Psoas muscle (tissue), 8 donors: Measurements from ENCODE around the gene SMG6. TPM values are rescaled to one million over a fixed set of nuclear protein-coding genes. Genes with fewer than 3 reads are reported as not detected.

Experiments used
- ATAC-seq, 4 donors: fragments of 200-7000 bp; cut with Tn5 transposase; one replicate each; pipeline ENCODE4 v1.9.1; 2020; ENCODE audit warnings: moderate library complexity in 3 of 4, mild to moderate bottlenecking in 2 of 4
- DNase-seq, 2 donors: peaks; one replicate each; pipeline ENCODE4 v3.0.0-alpha.2; 2020
- H3K27ac ChIP-seq: fragments of 200-600 bp; one replicate; pipeline ENCODE4 v1.8.0; 2022
- H3K27me3 ChIP-seq, 3 donors: fragments of 200-600 bp in 1 of 3; one replicate each; pipeline versions ENCODE4 v1.6.1 to v1.8.0; 2013 to 2022; ENCODE audit warnings: low read length in 2 of 3, mild to moderate bottlenecking in 2 of 3, moderate library complexity in 1 of 3; ENCODE audit not compliant: insufficient read depth in 3 of 3
- H3K36me3 ChIP-seq, 2 donors: fragments of 200-600 bp in 1 of 2; one replicate each; pipeline versions ENCODE4 v1.6.1 to v1.8.0; 2013 to 2022; ENCODE audit warnings: low read depth in 1 of 2, mild to moderate bottlenecking in 1 of 2, moderate library complexity in 1 of 2; ENCODE audit not compliant: insufficient read depth in 1 of 2
- H3K4me1 ChIP-seq: fragments of 200-600 bp; one replicate; pipeline ENCODE4 v1.8.0; 2022
- H3K4me3 ChIP-seq: fragments of 200-600 bp; one replicate; pipeline ENCODE4 v1.8.0; 2022; ENCODE audit warnings: mild to moderate bottlenecking
- H3K9me3 ChIP-seq: fragments of 200-600 bp; one replicate; pipeline ENCODE4 v1.8.0; 2022
- CTCF ChIP-seq: fragments of 200-600 bp; IDR thresholded peaks from one replicate; pipeline ENCODE4 v1.8.0; 2022; ENCODE audit warnings: antibody characterized with exemption
- WGBS, 3 donors: extraction: QIAGEN DNeasy Blood & Tissue Kit; methylation state at CpG; one replicate each; pipeline versions ENCODE4 v1.1.6 to v1.1.7; 2013; 5-methylcytosine and 5-hydroxymethylcytosine counted together
- intact Hi-C, 2 donors: fragments of 100-400 bp; cut with DNase I; formaldehyde crosslinking; loops; one replicate each; pipeline versions ENCODE4 v1.11.0 to v1.14.2; 2022
- polyA plus RNA-seq, 3 donors: library from polyadenylated mRNA; stranded (reverse); fragments of 200-250 nt; gene quantifications; one replicate each; pipeline ENCODE4 v1.2.3, GENCODE V29; 2013
- total RNA-seq, 4 donors: library from RNA; stranded (reverse); fragmentation: NEBNext Ultra II Directional in 2 of 4; extraction: Animal tissue kit (Norgen Biotek cat#: 25700) in 2 of 4; gene quantifications; one replicate each; pipeline versions ENCODE4 v1.2.1 to v1.2.4, GENCODE V29; 2021 to 2023
- donor health status: healthy with polysubstance abuse.
- donor health status: DM: no; HTN: no; CAD: no; lungs with moderate emphysema.
- donor health status: Bipolar disorder and iron deficiency.
- donor health status: healthy.
- donor health status: DM: yes; HTN: yes; CAD: no.
- donor health status: DM: no; HTN: no; CAD: no.
- donor health status: DM: no; HTN: no; CAD: no.
- donor health status: DM: yes; HTN: yes; CAD: no.

SMG6 gene
- total and polyA plus RNA-seq, 7 donors: 9.4 to 24.1 (median 16.3) TPM

- intact Hi-C loops: no loop called here
These were observed 116.6 kb downstream of the SMG6 start for GRCh38 chr17:2186937-2187336.

GRCh38 chr17:2184993-2185931 lies 118.3 kb downstream of the SMG6 start:
- TF ChIP-seq CTCF: no peak
- Histone ChIP-seq H3K27me3 (no peaks in the 10 kb centered on the region), H3K4me1 (peaks cover 50% of the 10 kb centered on the region), H3K27ac (no peak overlapping the region), H3K9me3 (no peaks in the 10 kb centered on the region), H3K4me3 (no peak overlapping the region), H3K36me3 (peaks cover 0 to 12% of the 10 kb centered on the region in 2 donors)
- DNase-seq: no peak
- intact Hi-C loops: no loop called here
- 93 to 96% (median 95%) methylated on average over 19 of the region's 19 CpGs for WGBS, 3 donors
- no peak for ATAC-seq

More at GRCh38 chr17:2186937-2187336, 116.6 kb downstream of the SMG6 start:
- TF ChIP-seq CTCF: no peak
- no peak for ATAC-seq
- H3K4me3 ChIP-seq: no peak overlapping the region
- peaks cover 41% of the 10 kb centered on the region for H3K4me1 ChIP-seq
- H3K27ac ChIP-seq: no peak overlapping the region
- peaks cover 0 to 12% of the 10 kb centered on the region in 2 donors for H3K36me3 ChIP-seq
- WGBS, 3 donors: 83 to 90% (median 84%) methylated on average over 4 of the region's 4 CpGs
- H3K9me3 ChIP-seq: no peaks in the 10 kb centered on the region
- no peak for DNase-seq
- H3K27me3 ChIP-seq: no peaks in the 10 kb centered on the region

GRCh38 chr17:2183346-2183745 lies 120.2 kb downstream of the SMG6 start:
- no peak for ATAC-seq
- H3K9me3 ChIP-seq: no peaks in the 10 kb centered on the region
- H3K36me3 ChIP-seq: peaks cover 0 to 12% of the 10 kb centered on the region in 2 donors
- H3K4me3 ChIP-seq: no peak overlapping the region
- TF ChIP-seq CTCF: no peak
- H3K4me1 ChIP-seq: peaks cover 54% of the 10 kb centered on the region
- H3K27me3 ChIP-seq: no peaks in the 10 kb centered on the region
- 79 to 84% (median 82%) methylated on average over 5 of the region's 5 CpGs for WGBS, 3 donors
- DNase-seq: no peak
- H3K27ac ChIP-seq: no peak overlapping the region
- intact Hi-C loops: no loop called here

GRCh38 chr17:2181897-2182448 lies 121.6 kb downstream of the SMG6 start:
- WGBS, 3 donors: 41 to 48% (median 42%) methylated on average over 8 of the region's 8 CpGs
- intact Hi-C loops: no loop called here
- TF ChIP-seq CTCF: no peak
- H3K36me3 ChIP-seq: peaks cover 0 to 12% of the 10 kb centered on the region in 2 donors
- DNase-seq (no peak), ATAC-seq (no peak)
- H3K9me3 ChIP-seq: no peaks in the 10 kb centered on the region
- no peak overlapping the region for H3K4me3 ChIP-seq
- H3K27me3 ChIP-seq: no peaks in the 10 kb centered on the region
- H3K27ac ChIP-seq: peak overlapping the region; percentile 52
- H3K4me1 ChIP-seq: peaks cover 52% of the 10 kb centered on the region
